ENCODE results near the gene GOT1. TPM values are rescaled to one million over a fixed set of nuclear protein-coding genes. Genes with fewer than 3 reads are reported as not detected.
A peak's percentile ranks its signal among the peaks of the same experiment; 100 is the strongest.

GOT1 gene
- total and polyA plus RNA-seq, 10 of the 15 experiments (the other 5 are each of a cell fraction or from before 2014, with no cell fraction given), result 32.5 to 67.5 (median 50.3) TPM

DNA sequence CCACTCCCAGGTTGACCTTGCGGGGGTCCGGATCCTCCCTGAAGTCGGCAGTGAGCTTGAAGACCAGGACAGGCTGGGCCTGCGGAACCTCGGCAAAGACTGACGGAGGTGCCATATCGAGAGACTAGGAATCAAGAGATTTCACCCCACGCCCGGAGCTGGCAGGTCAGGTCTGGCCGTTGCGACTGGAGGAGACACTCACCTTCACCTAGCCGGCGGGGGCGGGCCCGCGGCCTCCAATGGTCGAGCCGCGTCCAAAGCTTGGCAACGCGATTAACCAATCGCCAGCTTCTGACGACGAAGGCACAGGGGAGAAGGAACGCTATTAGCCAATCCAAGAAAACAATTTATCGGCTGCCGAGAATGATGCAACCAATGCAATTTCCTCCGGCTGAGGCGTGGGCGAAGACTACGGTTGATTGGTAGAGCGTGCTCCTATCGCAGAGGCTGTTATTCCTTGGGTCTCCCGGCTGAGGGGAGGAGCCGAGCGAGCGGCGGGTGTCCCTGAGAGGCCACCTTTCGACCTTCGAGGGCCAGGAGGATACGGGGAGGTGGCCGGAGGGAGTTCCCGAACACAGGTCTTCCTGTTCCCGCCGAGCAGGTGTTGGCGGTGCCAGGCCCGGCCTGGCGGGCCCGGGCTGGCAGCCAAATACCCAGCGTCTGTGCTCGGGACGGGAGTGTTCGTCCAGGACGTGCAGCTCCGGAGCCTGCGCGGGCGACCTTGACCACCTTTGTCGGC lies at the start of gene GOT1 (continued):
- TF ChIP-seq SIN3A (IDR thresholded peaks at IDR 0.05; ENCODE audit: low read depth, low read length), result no peak; the same call in none of the 2 replicates
- no peak for TF ChIP-seq PRDM15 (CRISPR knock-in tag; IDR thresholded peaks at IDR 0.05)
- TF ChIP-seq KLF5 (IDR thresholded peaks at IDR 0.05; ENCODE audit: partially characterized antibody), result peak; percentile 11
- no peak for TF ChIP-seq YY1 (IDR thresholded peaks at IDR 0.05; ENCODE audit: low read depth, low read length)
- TF ChIP-seq CEBPB (IDR thresholded peaks at IDR 0.05; ENCODE audit: borderline replicate concordance in 1 of 2, low read depth in 2 of 2, low read length in 2 of 2), result peak in 1 of 2 experiments; percentile 96; a peak in 2 of 4 replicates
- peak; percentile 87; the same call in 1 of the 2 replicates for TF ChIP-seq ESRRA (IDR thresholded peaks at IDR 0.05; ENCODE audit: low read length)
- no peak for TF ChIP-seq MLLT1 (IDR thresholded peaks at IDR 0.05)
- no peak for TF ChIP-seq IKZF2 (IDR thresholded peaks at IDR 0.05)
- TF ChIP-seq IKZF1 (conservative IDR thresholded peaks at IDR 0.05), result peak; percentile 70
- TF ChIP-seq PAX5 (IDR thresholded peaks at IDR 0.05; ENCODE audit: borderline replicate concordance, low read depth, low read length), result peak; percentile 76; the same call in 1 of the 2 replicates
- TF ChIP-seq BHLHE40 (IDR thresholded peaks at IDR 0.05; ENCODE audit: borderline replicate concordance in 1 of 2, low read depth in 2 of 2, low read length in 1 of 2), result peak in 1 of 2 experiments; percentile 49; a peak in 1 of 4 replicates
- TF ChIP-seq SMAD5 (IDR thresholded peaks at IDR 0.05; ENCODE audit: low read depth), result no peak; the same call in 1 of the 2 replicates
- TF ChIP-seq CHD2 (IDR thresholded peaks at IDR 0.05; ENCODE audit: borderline replicate concordance, low read depth, low read length), result peak; percentile 94; the same call in 1 of the 2 replicates
- peak; percentile 100 for TF ChIP-seq SP1 (IDR thresholded peaks at IDR 0.05; ENCODE audit: low read depth, low read length)
- 0 out of 2 replicates have a peak, but pooled peaks have one; percentile 31 for TF ChIP-seq TCF12 (IDR thresholded peaks at IDR 0.05; ENCODE audit: low read depth, low read length)
- TF ChIP-seq HCFC1 (IDR thresholded peaks at IDR 0.05; ENCODE audit: low read length), result peak; percentile 26
- TF ChIP-seq SREBF2 (IDR thresholded peaks at IDR 0.05; ENCODE audit: low read length), result peak; percentile 60
- peak; percentile 95 for TF ChIP-seq IRF3 (IDR thresholded peaks at IDR 0.05)
- TF ChIP-seq CREB1 (IDR thresholded peaks at IDR 0.05; ENCODE audit: low read depth), result peak; percentile 92
- TF ChIP-seq, protein P1, sequence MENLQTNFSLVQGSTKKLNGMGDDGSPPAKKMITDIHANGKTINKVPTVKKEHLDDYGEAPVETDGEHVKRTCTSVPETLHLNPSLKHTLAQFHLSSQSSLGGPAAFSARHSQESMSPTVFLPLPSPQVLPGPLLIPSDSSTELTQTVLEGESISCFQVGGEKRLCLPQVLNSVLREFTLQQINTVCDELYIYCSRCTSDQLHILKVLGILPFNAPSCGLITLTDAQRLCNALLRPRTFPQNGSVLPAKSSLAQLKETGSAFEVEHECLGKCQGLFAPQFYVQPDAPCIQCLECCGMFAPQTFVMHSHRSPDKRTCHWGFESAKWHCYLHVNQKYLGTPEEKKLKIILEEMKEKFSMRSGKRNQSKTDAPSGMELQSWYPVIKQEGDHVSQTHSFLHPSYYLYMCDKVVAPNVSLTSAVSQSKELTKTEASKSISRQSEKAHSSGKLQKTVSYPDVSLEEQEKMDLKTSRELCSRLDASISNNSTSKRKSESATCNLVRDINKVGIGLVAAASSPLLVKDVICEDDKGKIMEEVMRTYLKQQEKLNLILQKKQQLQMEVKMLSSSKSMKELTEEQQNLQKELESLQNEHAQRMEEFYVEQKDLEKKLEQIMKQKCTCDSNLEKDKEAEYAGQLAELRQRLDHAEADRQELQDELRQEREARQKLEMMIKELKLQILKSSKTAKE (IDR thresholded peaks at IDR 0.05; ENCODE audit: low read depth, poor library complexity, severe bottlenecking), result peak; percentile 69
- peak; percentile 94 for TF ChIP-seq POLR2A (IDR thresholded peaks at IDR 0.05; ENCODE audit: low read depth, low read length)

Data from GM12878 (cell line).